CD4-positive, alpha-beta T cell treated with Interleukin-17A for 4 hours (primary cell): ENCODE results near the gene PRDM16.
A peak's percentile ranks its signal among the peaks of the same experiment; 100 is the strongest.

Experiments used
- DNase-seq: peaks from one replicate; pipeline ENCODE4 v3.0.0-alpha.2; 2020; ENCODE audit warnings: mixed read lengths

Gene PRDM16

GRCh38 chr1:3314491-3315381 is 245.7 kb downstream of the PRDM16 start:
- no peak for DNase-seq

- DNase-seq: no peak
Measured at GRCh38 chr1:3315399-3316339, 246.7 kb downstream of the PRDM16 start.

GRCh38 chr1:3316340-3316943 is 247.4 kb downstream of the PRDM16 start:
- DNase-seq: no peak

- no peak for DNase-seq
Measured at GRCh38 chr1:3317456-3317855, 248.5 kb downstream of the PRDM16 start.

GRCh38 chr1:3318329-3318728 is 249.3 kb downstream of the PRDM16 start:
- no peak for DNase-seq

GRCh38 chr1:3319874-3320245 is 250.9 kb downstream of the PRDM16 start:
- peak; percentile 30 for DNase-seq

GRCh38 chr1:3320246-3321152 is 251.5 kb downstream of the PRDM16 start:
- DNase-seq: no peak

GRCh38 chr1:3321559-3322449 is 252.8 kb downstream of the PRDM16 start:
- DNase-seq: no peak

- DNase-seq: no peak
Measured at GRCh38 chr1:3322450-3323020, 253.5 kb downstream of the PRDM16 start.

GRCh38 chr1:3323021-3323795 is 254.2 kb downstream of the PRDM16 start:
- no peak for DNase-seq

- no peak for DNase-seq
Measured at GRCh38 chr1:3323796-3324703, 255.0 kb downstream of the PRDM16 start.

- DNase-seq: no peak
Measured at GRCh38 chr1:3324704-3325535, 255.9 kb downstream of the PRDM16 start.

- DNase-seq: no peak
Measured at GRCh38 chr1:3326516-3327388, 257.7 kb downstream of the PRDM16 start.

GRCh38 chr1:3327389-3327702 is 258.3 kb downstream of the PRDM16 start:
- DNase-seq: no peak

GRCh38 chr1:3327936-3328590 is 259.1 kb downstream of the PRDM16 start:
- no peak for DNase-seq

GRCh38 chr1:3329640-3330281 is 260.8 kb downstream of the PRDM16 start:
- no peak for DNase-seq
